DOHH2 (cell line): Measurements from ENCODE around the gene MLF1.

Experiments
- H3F3A ChIP-seq: fragments of 200-600 bp; sonication (generic), shearing (Covaris generic); 2 replicates; pipeline ENCODE4 v1.6.0; 2016; ENCODE audit warnings: antibody characterized with exemption, mild to moderate bottlenecking; ENCODE audit not compliant: control insufficient read depth, insufficient read depth
- H3K27ac ChIP-seq: fragments of 200-600 bp; sonication (generic); 2 replicates; pipeline ENCODE4 v1.5.1; 2014; ENCODE audit warnings: low read depth, mild to moderate bottlenecking, low read length, moderate library complexity
- H3K27me3 ChIP-seq: fragments of 200-600 bp; sonication (generic); 2 replicates; pipeline ENCODE4 v1.6.1; 2014; ENCODE audit warnings: mild to moderate bottlenecking, low read length, mixed read lengths; ENCODE audit not compliant: control insufficient read depth
- H3K36me3 ChIP-seq: fragments of 200-600 bp; sonication (generic); 2 replicates; pipeline ENCODE4 v1.6.1; 2014; ENCODE audit warnings: mild to moderate bottlenecking, low read length, moderate library complexity, mixed read lengths; ENCODE audit not compliant: control insufficient read depth
- H3K4me1 ChIP-seq: fragments of 200-600 bp; sonication (generic); 2 replicates; pipeline ENCODE4 v1.6.1; 2014; ENCODE audit warnings: mild to moderate bottlenecking, low read length, mixed read lengths; ENCODE audit not compliant: control insufficient read depth
- H3K4me2 ChIP-seq: fragments of 200-600 bp; sonication (generic); 2 replicates; pipeline ENCODE4 v1.6.0; 2014; ENCODE audit warnings: mild to moderate bottlenecking, low read length, moderate library complexity
- H3K4me3 ChIP-seq: fragments of 200-600 bp; sonication (generic); 2 replicates; pipeline ENCODE4 v1.5.1; 2014; ENCODE audit warnings: mild to moderate bottlenecking, low read length, mixed read lengths
- H3K79me2 ChIP-seq: fragments of 200-600 bp; sonication (generic); 2 replicates; pipeline ENCODE4 v1.6.1; 2014; ENCODE audit warnings: mild to moderate bottlenecking, low read length, mixed read lengths; ENCODE audit not compliant: control insufficient read depth
- H3K9me2 ChIP-seq: fragments of 200-600 bp; sonication (generic); replicated peaks from 2 replicates; pipeline ENCODE4 v1.6.1; 2014; ENCODE audit warnings: mild to moderate bottlenecking, low read length, mixed read lengths; ENCODE audit not compliant: control insufficient read depth
- H3K9me3 ChIP-seq: fragments of 200-600 bp; sonication (generic); 2 replicates; pipeline ENCODE4 v1.6.1; 2014; ENCODE audit warnings: antibody characterized with exemption, low read length, mixed read lengths; ENCODE audit not compliant: control insufficient read depth, insufficient read depth
- H4K20me1 ChIP-seq: fragments of 200-600 bp; sonication (generic); 2 replicates; pipeline ENCODE4 v1.6.0; 2014; ENCODE audit warnings: low read depth, mild to moderate bottlenecking, antibody characterized with exemption, low read length, moderate library complexity; ENCODE audit not compliant: control insufficient read depth, insufficient read depth
- CTCF ChIP-seq: fragments of 200-600 bp; sonication (generic); IDR thresholded peaks from one replicate; pipeline ENCODE4 v1.5.1; 2014; ENCODE audit warnings: antibody characterized with exemption, mild to moderate bottlenecking, low read depth, low read length; ENCODE audit not compliant: poor library complexity, severe bottlenecking
- EZH2phosphoT487 ChIP-seq: fragments of 200-600 bp; sonication (generic); IDR thresholded peaks from 2 replicates; pipeline ENCODE4 v1.6.1; 2017; ENCODE audit warnings: borderline replicate concordance, mild to moderate bottlenecking, antibody characterized with exemption, low read length, moderate library complexity, mixed read lengths

MLF1 gene

GRCh38 chr3:158559504-158559903 lies 11.5 kb upstream of the MLF1 start:
- Histone ChIP-seq H3K4me1 (no peaks in the 10 kb centered on the region), H3K36me3 (no peaks in the 10 kb centered on the region), H3K27me3 (no peaks in the 10 kb centered on the region), H3K9me3 (no peaks in the 10 kb centered on the region), H3K4me2 (no peak overlapping the region), H4K20me1 (no peaks in the 10 kb centered on the region), H3K27ac (no peak overlapping the region), H3K4me3 (no peak overlapping the region), H3K9me2 (no peaks in the 10 kb centered on the region), H3F3A (no peaks in the 10 kb centered on the region), H3K79me2 (no peaks in the 10 kb centered on the region)
- TF ChIP-seq CTCF (no peak), EZH2phosphoT487 (no peak)

- Histone ChIP-seq H3K27ac (no peak overlapping the region), H4K20me1 (no peaks in the 10 kb centered on the region), H3F3A (no peaks in the 10 kb centered on the region), H3K4me2 (no peak overlapping the region), H3K4me1 (no peaks in the 10 kb centered on the region), H3K9me3 (no peaks in the 10 kb centered on the region), H3K79me2 (no peaks in the 10 kb centered on the region), H3K9me2 (no peaks in the 10 kb centered on the region), H3K36me3 (no peaks in the 10 kb centered on the region), H3K27me3 (no peaks in the 10 kb centered on the region), H3K4me3 (no peak overlapping the region)
- TF ChIP-seq CTCF (no peak), EZH2phosphoT487 (no peak)
Observed at GRCh38 chr3:158560979-158561378, 10.0 kb upstream of the MLF1 start.

GRCh38 chr3:158562674-158563073 lies 8.3 kb upstream of the MLF1 start:
- no peak overlapping the region for H3K27ac ChIP-seq
- no peaks in the 10 kb centered on the region for H4K20me1 ChIP-seq
- H3K4me3 ChIP-seq = no peak overlapping the region
- no peaks in the 10 kb centered on the region for H3K79me2 ChIP-seq
- no peak for TF ChIP-seq CTCF
- TF ChIP-seq EZH2phosphoT487 = no peak
- H3K9me2 ChIP-seq = no peaks in the 10 kb centered on the region
- no peaks in the 10 kb centered on the region for H3K36me3 ChIP-seq
- no peaks in the 10 kb centered on the region for H3F3A ChIP-seq
- H3K9me3 ChIP-seq = no peaks in the 10 kb centered on the region
- H3K4me1 ChIP-seq = no peaks in the 10 kb centered on the region
- no peaks in the 10 kb centered on the region for H3K27me3 ChIP-seq
- no peak overlapping the region for H3K4me2 ChIP-seq

GRCh38 chr3:158563076-158563475 lies 7.9 kb upstream of the MLF1 start:
- H3K9me3 ChIP-seq = no peaks in the 10 kb centered on the region
- no peaks in the 10 kb centered on the region for H3K27me3 ChIP-seq
- no peak overlapping the region for H3K4me2 ChIP-seq
- no peaks in the 10 kb centered on the region for H4K20me1 ChIP-seq
- no peaks in the 10 kb centered on the region for H3K79me2 ChIP-seq
- no peak overlapping the region for H3K4me3 ChIP-seq
- H3K27ac ChIP-seq = no peak overlapping the region
- H3K36me3 ChIP-seq = no peaks in the 10 kb centered on the region
- no peaks in the 10 kb centered on the region for H3F3A ChIP-seq
- TF ChIP-seq CTCF (no peak), EZH2phosphoT487 (no peak)
- H3K9me2 ChIP-seq = no peaks in the 10 kb centered on the region
- no peaks in the 10 kb centered on the region for H3K4me1 ChIP-seq
